ENCODE measurements around the gene PTPRT. TPM values are rescaled to one million over a fixed set of nuclear protein-coding genes. Genes with fewer than 3 reads are reported as not detected.

The PTPRT gene
- total RNA-seq, 1 experiment from 2014 or later, result not detected

- H3K27me3 ChIP-seq (ENCODE audit: control insufficient read depth, insufficient read depth, low read length), result no peaks in the 10 kb centered on the region
- H3K27ac ChIP-seq (ENCODE audit: low read length), result no peak overlapping the region
- BruUV-seq (replicated peaks), result no TSS peak
- no peak for ATAC-seq
- H3K4me1 ChIP-seq (ENCODE audit: control insufficient read depth, insufficient read depth, low read length), result no peaks in the 10 kb centered on the region
- no peaks in the 10 kb centered on the region for H3K9me3 ChIP-seq (ENCODE audit: control insufficient read depth, insufficient read depth, low read depth, low read length)
- intact Hi-C loops (cut with micrococcal nuclease; ENCODE audit: unreplicated experiment), result no loop called here
- no peak for DNase-seq (ENCODE audit: low read depth, low spot score)
- in situ Hi-C loops (cut with HindIII; ENCODE audit: low pct_unique_long_range_greater_than_20kb, low sequenced_read_pairs), result no loop called here
- no peak for TF ChIP-seq TCF7L2 (IDR thresholded peaks at IDR 0.05; ENCODE audit: low read depth, low read length)
- no peak for TF ChIP-seq POLR2AphosphoS5 (IDR thresholded peaks at IDR 0.05; ENCODE audit: low read depth, low read length)
- TF ChIP-seq SIN3A (IDR thresholded peaks at IDR 0.05; ENCODE audit: borderline replicate concordance, insufficient read depth, low read depth, low read length), result no peak
- TF ChIP-seq, protein P1, sequence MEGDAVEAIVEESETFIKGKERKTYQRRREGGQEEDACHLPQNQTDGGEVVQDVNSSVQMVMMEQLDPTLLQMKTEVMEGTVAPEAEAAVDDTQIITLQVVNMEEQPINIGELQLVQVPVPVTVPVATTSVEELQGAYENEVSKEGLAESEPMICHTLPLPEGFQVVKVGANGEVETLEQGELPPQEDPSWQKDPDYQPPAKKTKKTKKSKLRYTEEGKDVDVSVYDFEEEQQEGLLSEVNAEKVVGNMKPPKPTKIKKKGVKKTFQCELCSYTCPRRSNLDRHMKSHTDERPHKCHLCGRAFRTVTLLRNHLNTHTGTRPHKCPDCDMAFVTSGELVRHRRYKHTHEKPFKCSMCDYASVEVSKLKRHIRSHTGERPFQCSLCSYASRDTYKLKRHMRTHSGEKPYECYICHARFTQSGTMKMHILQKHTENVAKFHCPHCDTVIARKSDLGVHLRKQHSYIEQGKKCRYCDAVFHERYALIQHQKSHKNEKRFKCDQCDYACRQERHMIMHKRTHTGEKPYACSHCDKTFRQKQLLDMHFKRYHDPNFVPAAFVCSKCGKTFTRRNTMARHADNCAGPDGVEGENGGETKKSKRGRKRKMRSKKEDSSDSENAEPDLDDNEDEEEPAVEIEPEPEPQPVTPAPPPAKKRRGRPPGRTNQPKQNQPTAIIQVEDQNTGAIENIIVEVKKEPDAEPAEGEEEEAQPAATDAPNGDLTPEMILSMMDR (IDR thresholded peaks at IDR 0.05), result no peak
- no peak for TF ChIP-seq REST (IDR thresholded peaks at IDR 0.05; ENCODE audit: insufficient read depth in 1 of 2, low read depth in 2 of 2, low read length in 1 of 2)
- CTCF ChIA-PET, result no interaction called here
- POLR2A ChIA-PET, result no interaction called here
- no peaks in the 10 kb centered on the region for H3K36me3 ChIP-seq (ENCODE audit: control insufficient read depth, insufficient read depth, low read length)
- H3K4me3 ChIP-seq (ENCODE audit: low read depth in 2 of 2, low read length in 2 of 2), result no peak overlapping the region
Measured at GRCh38 chr20:42721923-42722322, 467.8 kb downstream of the PTPRT start.

DNA sequence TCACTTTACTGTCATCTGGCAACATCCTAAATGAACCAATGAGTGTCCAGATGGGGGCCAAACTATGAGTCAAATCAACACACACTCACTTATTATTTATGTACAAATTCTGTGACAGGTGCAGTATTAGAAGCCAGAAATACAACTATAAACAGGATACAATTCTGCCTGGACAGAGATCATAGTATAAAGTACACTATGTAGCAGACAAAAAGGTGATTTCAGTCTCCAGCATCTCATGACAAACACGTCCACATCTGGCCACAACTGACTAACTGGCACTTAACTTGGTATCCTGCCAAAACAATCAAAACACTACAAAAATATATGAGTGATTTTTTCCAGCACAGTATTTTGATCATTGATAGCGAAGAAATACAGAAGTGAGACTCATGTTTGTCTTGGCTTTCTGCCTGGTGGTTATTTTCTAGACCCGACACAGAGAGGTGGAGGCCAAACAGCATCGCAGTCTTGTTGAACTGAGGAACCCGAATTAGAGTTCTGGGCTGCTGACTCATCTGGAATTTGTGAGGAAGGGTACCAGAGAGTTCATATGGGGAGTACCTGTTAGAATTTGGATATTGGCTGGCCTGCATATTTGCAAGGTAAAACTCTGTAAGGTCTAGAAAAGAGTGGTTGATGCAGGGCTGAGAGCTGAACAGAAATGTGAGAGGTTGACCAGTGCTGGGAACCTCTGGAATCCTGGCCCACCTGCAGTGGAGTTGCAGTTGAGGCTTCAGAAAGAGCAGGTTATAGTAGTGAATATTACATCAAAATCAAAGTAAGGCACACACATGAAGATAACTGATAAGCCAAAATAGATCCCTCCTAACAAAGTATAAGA is 475.2 kb downstream of the PTPRT start:
- in situ Hi-C loops (cut with HindIII; ENCODE audit: low pct_unique_long_range_greater_than_20kb, low sequenced_read_pairs) (no loop called here), intact Hi-C loops (cut with micrococcal nuclease; ENCODE audit: unreplicated experiment) (no loop called here)
- CTCF ChIA-PET, result no interaction called here
- Histone ChIP-seq H3K4me1 (ENCODE audit: control insufficient read depth, insufficient read depth, low read length) (no peaks in the 10 kb centered on the region), H3K27me3 (ENCODE audit: control insufficient read depth, insufficient read depth, low read length) (no peaks in the 10 kb centered on the region), H3K9me3 (ENCODE audit: control insufficient read depth, insufficient read depth, low read depth, low read length) (no peaks in the 10 kb centered on the region), H3K36me3 (ENCODE audit: control insufficient read depth, insufficient read depth, low read length) (no peaks in the 10 kb centered on the region), H3K4me3 (ENCODE audit: low read depth in 2 of 2, low read length in 2 of 2) (no peak overlapping the region), H3K27ac (ENCODE audit: low read length) (no peak overlapping the region)
- TF ChIP-seq POLR2AphosphoS5 (IDR thresholded peaks at IDR 0.05; ENCODE audit: low read depth, low read length) (no peak), REST (IDR thresholded peaks at IDR 0.05; ENCODE audit: insufficient read depth in 1 of 2, low read depth in 2 of 2, low read length in 1 of 2) (no peak), TCF7L2 (IDR thresholded peaks at IDR 0.05; ENCODE audit: low read depth, low read length) (no peak), SIN3A (IDR thresholded peaks at IDR 0.05; ENCODE audit: borderline replicate concordance, insufficient read depth, low read depth, low read length) (no peak)
- TF ChIP-seq, protein P1 (IDR thresholded peaks at IDR 0.05), result no peak
- ATAC-seq (no peak), DNase-seq (ENCODE audit: low read depth, low spot score) (no peak)
- no TSS peak for BruUV-seq (replicated peaks)
- POLR2A ChIA-PET, result no interaction called here

All from Panc1 (cell line).